GM19240 (cell line): ENCODE measurements around the gene MANSC4.

Experiments used
- DNase-seq: peaks from one replicate; pipeline ENCODE4 v3.0.0; 2011; ENCODE audit warnings: low spot score; ENCODE audit not compliant: insufficient read length

The MANSC4 gene

GRCh38 chr12:27801630-27802029, 21.6 kb upstream of the MANSC4 start:
- DNase-seq, result no peak

GRCh38 chr12:27800819-27801218, 20.8 kb upstream of the MANSC4 start:
- no peak for DNase-seq

GRCh38 chr12:27797301-27798025, 17.4 kb upstream of the MANSC4 start:
- no peak for DNase-seq

- DNase-seq, result no peak
Measured at GRCh38 chr12:27796128-27796527, 16.1 kb upstream of the MANSC4 start.

GRCh38 chr12:27794818-27795584, 15.0 kb upstream of the MANSC4 start:
- DNase-seq, result no peak

- no peak for DNase-seq
Measured at GRCh38 chr12:27790179-27790578, 10.1 kb upstream of the MANSC4 start.

GRCh38 chr12:27787559-27787958, 7.5 kb upstream of the MANSC4 start:
- DNase-seq, result no peak

- no peak for DNase-seq
Measured at GRCh38 chr12:27785882-27786570, 6.0 kb upstream of the MANSC4 start.

- no peak for DNase-seq
Measured at GRCh38 chr12:27782481-27782880, 2.4 kb upstream of the MANSC4 start.

GRCh38 chr12:27781680-27782079, 1.6 kb upstream of the MANSC4 start:
- DNase-seq, result no peak

- peak; percentile 21 for DNase-seq
Measured at GRCh38 chr12:27780612-27781408, 774 bp upstream of the MANSC4 start.

- no peak for DNase-seq
Measured at GRCh38 chr12:27779416-27779919, 568 bp downstream of the MANSC4 start.

- DNase-seq, result no peak
Measured at GRCh38 chr12:27778206-27778605, 1.8 kb downstream of the MANSC4 start.

- no peak for DNase-seq
Measured at GRCh38 chr12:27777141-27777540, 2.9 kb downstream of the MANSC4 start.

GRCh38 chr12:27772328-27773049, 7.5 kb downstream of the MANSC4 start:
- DNase-seq, result no peak

- DNase-seq, result no peak
Measured at GRCh38 chr12:27771481-27772327, 8.3 kb downstream of the MANSC4 start.

- DNase-seq, result no peak
Measured at GRCh38 chr12:27769142-27769673, 10.8 kb downstream of the MANSC4 start.

- DNase-seq, result no peak
Measured at GRCh38 chr12:27766587-27766986, 13.4 kb downstream of the MANSC4 start.

- no peak for DNase-seq
Measured at GRCh38 chr12:27762757-27763156, 17.3 kb downstream of the MANSC4 start.
